ENCODE data around the gene NDOR1.

The NDOR1 gene

GRCh38 chr9:137199411-137200121 lies 5.9 kb upstream of the NDOR1 start:
- TF ChIP-seq CTCF (IDR thresholded peaks at IDR 0.05) = no peak

- TF ChIP-seq CTCF (IDR thresholded peaks at IDR 0.05) = no peak
Observed at GRCh38 chr9:137200311-137201204, 4.9 kb upstream of the NDOR1 start, which contains the start of gene TPRN. Gene TPRN (minus strand): TSS chr9:137200741. CDS start chr9:137200711, 30 bp downstream.

- no peak for TF ChIP-seq CTCF (IDR thresholded peaks at IDR 0.05)
Observed at GRCh38 chr9:137201205-137201868, 4.2 kb upstream of the NDOR1 start.

GRCh38 chr9:137202966-137203365 lies 2.5 kb upstream of the NDOR1 start:
- TF ChIP-seq CTCF (IDR thresholded peaks at IDR 0.05) = no peak

GRCh38 chr9:137204731-137205125 lies 772 bp upstream of the NDOR1 start:
- TF ChIP-seq CTCF (IDR thresholded peaks at IDR 0.05) = no peak

- TF ChIP-seq CTCF (IDR thresholded peaks at IDR 0.05) = no peak
Observed at GRCh38 chr9:137206602-137207001, 1.1 kb downstream of the NDOR1 start.

- no peak for TF ChIP-seq CTCF (IDR thresholded peaks at IDR 0.05)
Observed at GRCh38 chr9:137211532-137211931, 6.0 kb downstream of the NDOR1 start.

All from LNCAP (cell line).